Esophagus squamous epithelium (tissue), 5 donors: ENCODE measurements around the gene SUSD1. TPM values are rescaled to one million over a fixed set of nuclear protein-coding genes. Genes with fewer than 3 reads are reported as not detected.

ENCODE experiments used
- DNase-seq: peaks from one replicate; lab custom pipeline; 2025; lab: John Stamatoyannopoulos, UW
- H3K27ac ChIP-seq, 4 donors: fragments of 200-600 bp; sonication (generic); one replicate each; pipeline ENCODE4 v1.5.1; 2016 to 2019; ENCODE audit warnings: mild to moderate bottlenecking in 1 of 4
- H3K27me3 ChIP-seq, 4 donors: fragments of 200-600 bp; sonication (generic); 1 replicate in 3 of 4; 2 replicates in 1 of 4; pipeline versions ENCODE4 v1.5.1 to v1.6.0; 2017 to 2021; ENCODE audit warnings: antibody characterized with exemption in 1 of 4
- H3K36me3 ChIP-seq, 3 donors: fragments of 200-600 bp; sonication (generic); one replicate each; pipeline ENCODE4 v1.5.1; 2016 to 2019
- H3K4me1 ChIP-seq, 3 donors: fragments of 200-600 bp; sonication (generic); one replicate each; pipeline ENCODE4 v1.5.1; 2017 to 2019
- H3K4me3 ChIP-seq, 4 donors: fragments of 200-600 bp; sonication (generic); 1 replicate in 3 of 4; 2 replicates in 1 of 4; pipeline ENCODE4 v1.5.1; 2016 to 2019; ENCODE audit warnings: mild to moderate bottlenecking in 2 of 4, moderate library complexity in 1 of 4
- H3K9me3 ChIP-seq, 3 donors: fragments of 200-600 bp; sonication (generic); one replicate each; pipeline ENCODE4 v1.5.1; 2016 to 2019
- CTCF ChIP-seq, 6 experiments: fragments of 450-650 bp in 4 of 6; fragments of 200-600 bp in 2 of 6; sonication (generic) in 2 of 6; IDR thresholded peaks; one replicate each; pipeline ENCODE4 v1.5.1; 2016 to 2019; ENCODE audit warnings: antibody characterized with exemption in 6 of 6, mild to moderate bottlenecking in 4 of 6, moderate library complexity in 4 of 6
- POLR2A ChIP-seq, 4 donors: fragments of 450-650 bp; IDR thresholded peaks; one replicate each; pipeline ENCODE4 v1.6.1; 2017; ENCODE audit warnings: antibody characterized with exemption in 4 of 4, mild to moderate bottlenecking in 4 of 4, moderate library complexity in 3 of 4
- WGBS, 2 donors: methylation state at CpG; one replicate each; pipeline ENCODE4 v1.1.5; 2018; 5-methylcytosine and 5-hydroxymethylcytosine counted together
- intact Hi-C: fragments of 100-400 bp; cut with DNase I; formaldehyde crosslinking; loops from one replicate; pipeline ENCODE4 v1.15.0; 2022
- total RNA-seq, 4 donors: library from RNA; depleted of rRNA; stranded (reverse); fragments of >200 nt; gene quantifications; one replicate each; pipeline ENCODE4 v1.1.0, GENCODE V29; 2016
- donor health status: DM: yes; HTN: yes; CAD: no.

SUSD1 gene
- total RNA-seq, 4 donors from 2014 or later: 5.6 to 6.6 (median 6.5) TPM

GRCh38 chr9:112031400-112031799 lies 143.7 kb downstream of the SUSD1 start:
- Histone ChIP-seq H3K27ac (no peak overlapping the region), H3K36me3 (no peaks in the 10 kb centered on the region), H3K4me3 (no peak overlapping the region), H3K9me3 (no peaks in the 10 kb centered on the region), H3K27me3 (no peaks in the 10 kb centered on the region), H3K4me1 (peaks cover 0 to 29% (median 26%) of the 10 kb centered on the region in 3 donors)
- intact Hi-C loops: no loop called here
- WGBS, 2 donors: 42 to 72% methylated on average over 3 of the region's 3 CpGs
- DNase-seq: no peak
- no peak for TF ChIP-seq CTCF (IDR thresholded peaks at IDR 0.05)
- TF ChIP-seq POLR2A (IDR thresholded peaks at IDR 0.05): no peak

- H3K9me3 ChIP-seq: no peaks in the 10 kb centered on the region
- H3K36me3 ChIP-seq: no peaks in the 10 kb centered on the region
- peak overlapping the region in 2 of 4 donors; percentile 18 to 28 for H3K27ac ChIP-seq
- TF ChIP-seq POLR2A (IDR thresholded peaks at IDR 0.05): no peak
- TF ChIP-seq CTCF (IDR thresholded peaks at IDR 0.05): no peak
- H3K4me3 ChIP-seq: no peak overlapping the region
- no peak for DNase-seq
- intact Hi-C loops: no loop called here
- H3K27me3 ChIP-seq: no peaks in the 10 kb centered on the region
- peaks cover 0 to 29% (median 26%) of the 10 kb centered on the region in 3 donors for H3K4me1 ChIP-seq
- 34 to 35% methylated on average over 3 of the region's 3 CpGs for WGBS, 2 donors
These were observed 145.1 kb downstream of the SUSD1 start for GRCh38 chr9:112029921-112030444.

DNA sequence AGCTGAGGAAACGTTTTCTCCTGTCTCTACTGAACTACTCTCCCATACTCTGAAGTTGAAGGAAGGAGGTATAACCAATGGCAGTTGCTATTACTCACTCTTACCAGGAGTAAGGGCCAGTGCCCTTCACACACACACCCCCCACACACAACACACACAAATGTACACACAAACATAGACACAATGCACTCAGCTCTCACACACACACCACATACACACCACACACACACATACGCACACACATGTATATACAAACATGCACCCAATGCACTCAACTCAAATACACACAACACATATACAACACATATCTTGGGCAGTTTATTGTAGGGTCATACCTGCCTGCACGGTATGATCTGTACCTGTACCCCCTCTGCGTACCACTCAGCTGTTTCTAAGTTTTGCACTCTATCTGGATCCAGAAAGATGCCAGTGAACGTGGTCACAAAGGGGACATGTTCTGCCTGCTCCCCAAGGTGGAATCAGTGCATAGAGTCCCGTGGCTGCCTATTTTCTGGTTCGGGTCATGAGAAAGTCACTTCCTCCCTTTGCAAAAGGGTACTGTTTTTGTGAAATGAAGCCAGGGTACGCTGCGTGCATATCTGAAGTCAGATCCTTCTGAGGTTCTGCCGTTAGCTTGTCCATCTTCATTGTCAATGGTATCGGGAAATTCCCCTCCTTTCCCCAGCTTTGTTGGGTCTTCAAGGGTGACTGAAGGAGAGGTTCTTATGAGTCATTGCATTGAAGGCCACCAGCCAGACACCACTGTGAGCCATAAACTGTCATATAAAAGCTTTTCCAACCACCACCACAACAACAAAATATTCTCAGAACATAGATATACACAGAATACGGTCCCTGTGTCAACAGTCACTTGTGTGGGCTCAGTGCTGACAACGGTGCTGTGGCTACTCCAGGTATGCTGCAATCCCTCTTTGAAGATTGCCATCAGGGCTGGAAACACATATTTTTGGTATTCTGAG lies 146.6 kb downstream of the SUSD1 start:
- Histone ChIP-seq H3K4me1 (peaks cover 0 to 28% (median 26%) of the 10 kb centered on the region in 3 donors), H3K27me3 (no peaks in the 10 kb centered on the region), H3K36me3 (no peaks in the 10 kb centered on the region), H3K9me3 (no peaks in the 10 kb centered on the region), H3K4me3 (no peak overlapping the region), H3K27ac (no peak overlapping the region)
- WGBS, 2 donors: 71 to 84% methylated on average over 11 to 13 of the region's 13 CpGs
- TF ChIP-seq POLR2A (IDR thresholded peaks at IDR 0.05) (no peak), CTCF (IDR thresholded peaks at IDR 0.05) (no peak)
- intact Hi-C loops: no loop called here
- no peak for DNase-seq

GRCh38 chr9:112025850-112026249 lies 149.2 kb downstream of the SUSD1 start:
- Histone ChIP-seq H3K27me3 (no peaks in the 10 kb centered on the region), H3K4me3 (no peak overlapping the region), H3K4me1 (peaks cover 0 to 26% (median 13%) of the 10 kb centered on the region in 3 donors), H3K36me3 (no peaks in the 10 kb centered on the region), H3K9me3 (no peaks in the 10 kb centered on the region), H3K27ac (no peak overlapping the region)
- TF ChIP-seq CTCF (IDR thresholded peaks at IDR 0.05): no peak
- no peak for TF ChIP-seq POLR2A (IDR thresholded peaks at IDR 0.05)
- intact Hi-C loops: no loop called here
- whole genome bisulfite sequencing, 2 donors: 97 to 98% methylated on average over 3 of the region's 3 CpGs
- DNase-seq: no peak

GRCh38 chr9:112021742-112022141 lies 153.4 kb downstream of the SUSD1 start:
- Histone ChIP-seq H3K9me3 (no peaks in the 10 kb centered on the region), H3K27ac (no peak overlapping the region), H3K27me3 (no peaks in the 10 kb centered on the region), H3K36me3 (no peaks in the 10 kb centered on the region), H3K4me1 (peaks cover 0 to 21% (median 7%) of the 10 kb centered on the region in 3 donors), H3K4me3 (no peak overlapping the region)
- no peak for TF ChIP-seq CTCF (IDR thresholded peaks at IDR 0.05)
- TF ChIP-seq POLR2A (IDR thresholded peaks at IDR 0.05): no peak
- no peak for DNase-seq
- WGBS, 2 donors: 83 to 90% methylated on average over 2 of the region's 2 CpGs
- intact Hi-C loops: no loop called here
